GM12891 (cell line): ENCODE data around the gene LYST.

Experiments
- PAX5 ChIP-seq: IDR thresholded peaks from 2 replicates; pipeline ENCODE4 v1.6.1; 2011; ENCODE audit warnings: low read length, moderate library complexity, mild to moderate bottlenecking; ENCODE audit not compliant: insufficient read depth, severe bottlenecking
- POLR2A ChIP-seq: IDR thresholded peaks from 2 replicates; pipeline ENCODE4 v1.6.1; 2011; ENCODE audit warnings: low read depth, low read length, control low read depth
- POLR2AphosphoS5 ChIP-seq: IDR thresholded peaks from 2 replicates; pipeline ENCODE4 v1.6.1; 2011; ENCODE audit warnings: low read depth, low read length, control low read depth
- POU2F2 ChIP-seq: IDR thresholded peaks from 2 replicates; pipeline ENCODE4 v1.6.1; 2011; ENCODE audit warnings: low read depth, mild to moderate bottlenecking, control low read depth, low read length, moderate library complexity
- SPI1 ChIP-seq: IDR thresholded peaks from 2 replicates; pipeline ENCODE4 v1.6.1; 2011; ENCODE audit warnings: low read depth, low read length, control low read depth
- TAF1 ChIP-seq: IDR thresholded peaks from 2 replicates; pipeline ENCODE4 v1.6.1; 2011; ENCODE audit warnings: low read depth, low read length, control low read depth

GRCh38 chr1:235907187-235907896 is 40.6 kb upstream of the LYST start:
- TF ChIP-seq TAF1 (no peak), POLR2A (no peak), POU2F2 (no peak), SPI1 (peak; percentile 69), POLR2AphosphoS5 (no peak), PAX5 (no peak)
